Neutrophil (primary cell): Measurements from ENCODE around the gene ZSWIM6.

Experiments
- H3K27ac ChIP-seq: fragments of 200-600 bp; sonication (generic); 2 replicates; pipeline ENCODE4 v1.5.1; 2016; ENCODE audit warnings: mild to moderate bottlenecking, moderate library complexity
- H3K27me3 ChIP-seq: fragments of 200-600 bp; sonication (generic); 2 replicates; pipeline ENCODE4 v1.6.0; 2016; ENCODE audit warnings: mild to moderate bottlenecking
- H3K36me3 ChIP-seq: fragments of 200-600 bp; sonication (generic); 2 replicates; pipeline ENCODE4 v1.5.1; 2017
- H3K4me1 ChIP-seq, 2 experiments: fragments of 200-600 bp in 1 of 2; sonication (generic) in 1 of 2; 1 replicate in 1 of 2; 2 replicates in 1 of 2; pipeline versions ENCODE4 v1.5.1 to v1.6.1; 2013 to 2016; ENCODE audit warnings: low read depth in 1 of 2, low read length in 1 of 2, mild to moderate bottlenecking in 1 of 2, moderate library complexity in 1 of 2; ENCODE audit not compliant: control insufficient read depth in 1 of 2, insufficient read depth in 1 of 2
- H3K4me3 ChIP-seq, 2 experiments: fragments of 200-600 bp in 1 of 2; sonication (generic) in 1 of 2; 1 replicate in 1 of 2; 2 replicates in 1 of 2; pipeline ENCODE4 v1.5.1; 2013 to 2016; ENCODE audit warnings: low read depth in 1 of 2, low read length in 1 of 2, mild to moderate bottlenecking in 1 of 2, moderate library complexity in 1 of 2
- H3K9me3 ChIP-seq: fragments of 200-600 bp; sonication (generic); 2 replicates; pipeline ENCODE4 v1.5.1; 2016
- TF ChIP-seq, protein P1 (sequence below): fragments of 200-600 bp; sonication (generic); IDR thresholded peaks from 2 replicates; pipeline ENCODE4 v1.5.1; 2016; ENCODE audit warnings: antibody characterized with exemption

Gene ZSWIM6

DNA sequence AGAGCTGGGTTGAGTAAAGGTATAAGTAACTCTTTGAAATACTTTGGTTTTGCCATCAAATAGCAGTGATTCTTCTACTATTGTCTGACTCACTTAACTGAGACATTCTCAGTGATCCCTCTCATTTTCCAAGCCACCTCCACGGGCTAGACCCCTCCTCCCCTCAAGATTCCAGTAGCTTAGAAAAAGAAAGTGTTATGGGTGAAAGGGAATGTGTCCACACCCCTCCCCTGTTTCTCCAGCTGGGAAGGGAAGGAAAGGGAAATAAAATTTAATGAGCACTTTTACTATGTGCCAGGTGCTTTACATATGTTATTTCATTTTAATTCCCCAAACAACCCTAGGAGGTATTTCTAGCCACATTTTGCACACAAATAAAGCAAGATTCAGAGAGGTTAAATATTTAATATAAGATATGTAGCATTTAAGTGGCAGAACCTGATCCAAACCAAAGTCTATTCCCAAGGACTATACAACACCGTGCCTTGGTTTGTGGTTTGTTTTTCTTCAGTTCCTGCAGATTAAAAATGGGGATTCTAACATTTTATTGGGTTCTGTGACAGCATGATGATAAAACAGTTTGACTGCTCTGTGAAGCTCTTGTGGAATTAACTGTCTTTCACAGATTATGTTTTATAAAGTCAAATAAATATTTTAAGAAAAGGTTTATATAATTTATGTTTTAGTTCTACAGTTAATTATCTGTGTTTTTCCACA is 135.9 kb downstream of the ZSWIM6 start:
- no peak overlapping the region for H3K4me3 ChIP-seq
- no peaks in the 10 kb centered on the region for H3K36me3 ChIP-seq
- H3K27me3 ChIP-seq, result no peaks in the 10 kb centered on the region
- TF ChIP-seq, protein P1, sequence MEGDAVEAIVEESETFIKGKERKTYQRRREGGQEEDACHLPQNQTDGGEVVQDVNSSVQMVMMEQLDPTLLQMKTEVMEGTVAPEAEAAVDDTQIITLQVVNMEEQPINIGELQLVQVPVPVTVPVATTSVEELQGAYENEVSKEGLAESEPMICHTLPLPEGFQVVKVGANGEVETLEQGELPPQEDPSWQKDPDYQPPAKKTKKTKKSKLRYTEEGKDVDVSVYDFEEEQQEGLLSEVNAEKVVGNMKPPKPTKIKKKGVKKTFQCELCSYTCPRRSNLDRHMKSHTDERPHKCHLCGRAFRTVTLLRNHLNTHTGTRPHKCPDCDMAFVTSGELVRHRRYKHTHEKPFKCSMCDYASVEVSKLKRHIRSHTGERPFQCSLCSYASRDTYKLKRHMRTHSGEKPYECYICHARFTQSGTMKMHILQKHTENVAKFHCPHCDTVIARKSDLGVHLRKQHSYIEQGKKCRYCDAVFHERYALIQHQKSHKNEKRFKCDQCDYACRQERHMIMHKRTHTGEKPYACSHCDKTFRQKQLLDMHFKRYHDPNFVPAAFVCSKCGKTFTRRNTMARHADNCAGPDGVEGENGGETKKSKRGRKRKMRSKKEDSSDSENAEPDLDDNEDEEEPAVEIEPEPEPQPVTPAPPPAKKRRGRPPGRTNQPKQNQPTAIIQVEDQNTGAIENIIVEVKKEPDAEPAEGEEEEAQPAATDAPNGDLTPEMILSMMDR, result no peak
- H3K9me3 ChIP-seq, result no peaks in the 10 kb centered on the region
- H3K4me1 ChIP-seq, result peaks cover 11 to 27% of the 10 kb centered on the region in 2 experiments
- no peak overlapping the region for H3K27ac ChIP-seq

DNA sequence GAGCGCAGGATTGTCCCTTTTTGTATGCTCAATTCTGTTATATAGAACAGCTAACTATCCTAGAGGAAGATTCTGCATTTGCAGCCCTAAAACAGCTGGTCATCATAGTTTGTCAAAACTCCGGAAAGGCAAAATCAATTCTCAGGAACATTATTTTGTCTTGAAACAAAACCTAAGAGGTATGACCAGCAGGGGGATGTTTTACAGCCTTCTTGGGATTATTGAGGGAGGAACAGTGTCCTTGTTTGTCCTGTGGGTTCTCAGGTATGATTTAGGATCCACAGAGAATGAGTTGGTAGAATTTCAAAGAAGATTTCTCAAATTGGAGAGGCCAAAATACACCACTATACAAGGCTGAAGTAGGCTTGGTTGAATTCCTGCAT is 136.4 kb downstream of the ZSWIM6 start:
- Histone ChIP-seq H3K9me3 (no peaks in the 10 kb centered on the region), H3K27me3 (no peaks in the 10 kb centered on the region), H3K4me1 (peaks cover 11 to 27% of the 10 kb centered on the region in 2 experiments), H3K4me3 (no peak overlapping the region), H3K27ac (no peak overlapping the region), H3K36me3 (no peaks in the 10 kb centered on the region)
- TF ChIP-seq, protein P1, result no peak

DNA sequence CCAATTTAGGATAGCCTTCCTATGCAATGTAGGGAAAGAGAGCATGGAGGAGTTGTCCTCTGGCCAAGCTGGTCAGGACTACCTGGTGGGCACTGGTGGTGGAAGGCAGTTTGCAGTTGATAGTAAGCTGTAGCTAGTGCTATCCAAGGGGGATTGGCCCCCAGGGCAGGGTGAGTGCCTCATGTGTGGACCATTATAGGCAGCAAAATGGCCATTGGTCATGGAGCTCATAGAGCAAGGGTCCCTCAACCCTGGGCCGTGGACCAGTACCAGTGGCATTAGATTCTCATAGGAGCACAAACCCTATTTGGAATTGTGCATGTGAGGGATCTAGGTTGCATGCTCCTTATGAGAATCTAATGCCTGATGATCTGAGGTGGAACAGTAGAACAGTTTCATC is 139.3 kb downstream of the ZSWIM6 start:
- H3K4me1 ChIP-seq, result peaks cover 8 to 17% of the 10 kb centered on the region in 2 experiments
- H3K27ac ChIP-seq, result no peak overlapping the region
- no peaks in the 10 kb centered on the region for H3K36me3 ChIP-seq
- TF ChIP-seq, protein P1, result no peak
- H3K4me3 ChIP-seq, result no peak overlapping the region
- H3K27me3 ChIP-seq, result no peaks in the 10 kb centered on the region
- no peaks in the 10 kb centered on the region for H3K9me3 ChIP-seq

DNA sequence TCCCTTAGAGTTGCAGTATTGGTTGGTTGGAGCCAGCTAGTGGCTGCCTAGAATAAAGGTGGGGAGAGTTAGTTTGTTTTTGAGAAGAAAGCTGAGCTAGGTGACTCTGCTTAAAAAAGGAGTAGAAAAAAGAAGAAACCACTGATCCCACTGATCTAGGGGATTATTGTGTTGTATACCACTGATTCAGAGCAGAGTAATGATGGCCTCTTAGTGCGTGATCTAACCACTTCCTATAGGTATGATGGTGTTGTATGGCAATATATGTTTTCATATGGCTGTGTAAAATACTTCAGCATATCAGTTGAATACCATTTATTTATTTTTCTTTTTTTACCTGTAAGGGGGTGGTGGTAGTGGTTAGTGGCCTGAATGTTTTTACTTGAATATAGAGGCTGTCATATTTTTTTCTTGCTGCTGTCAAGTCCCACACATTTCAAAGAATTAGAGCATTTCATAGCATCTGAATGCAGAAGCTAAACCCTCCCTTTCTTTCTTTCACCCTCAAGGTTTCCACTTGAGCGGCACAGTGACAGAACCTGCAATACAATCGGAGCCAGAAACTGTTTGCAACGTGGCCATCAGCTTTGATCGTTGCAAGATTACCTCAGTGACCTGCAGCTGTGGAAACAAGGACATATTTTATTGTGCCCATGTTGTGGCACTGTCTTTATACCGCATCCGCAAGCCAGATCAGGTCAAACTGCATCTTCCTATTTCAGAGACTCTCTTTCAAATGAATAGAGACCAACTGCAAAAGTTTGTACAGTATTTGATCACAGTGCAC is 140.3 kb downstream of the ZSWIM6 start:
- TF ChIP-seq, protein P1, result no peak
- Histone ChIP-seq H3K9me3 (no peaks in the 10 kb centered on the region), H3K36me3 (no peaks in the 10 kb centered on the region), H3K4me1 (peaks cover 4 to 8% of the 10 kb centered on the region in 2 experiments), H3K27ac (no peak overlapping the region), H3K27me3 (no peaks in the 10 kb centered on the region), H3K4me3 (no peak overlapping the region)

DNA sequence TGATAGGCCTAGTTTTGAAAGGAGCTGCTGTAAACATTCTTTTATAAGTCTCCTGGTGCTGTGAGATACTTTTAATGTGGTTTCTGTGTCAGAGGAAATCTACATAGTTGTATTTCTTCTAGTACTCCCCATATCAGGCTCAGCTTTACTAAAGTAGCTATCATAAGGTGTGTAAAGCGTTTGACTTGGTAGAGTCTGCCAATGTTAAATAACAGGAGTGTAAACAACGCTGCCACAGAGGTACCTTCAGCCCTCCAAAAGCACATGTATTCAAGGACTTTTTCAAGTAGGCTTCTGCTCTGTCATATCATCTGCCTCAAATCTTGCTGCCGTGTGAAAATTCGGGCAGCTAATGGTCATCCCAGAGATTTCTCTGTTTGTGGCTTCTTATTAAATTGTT is 142.7 kb downstream of the ZSWIM6 start:
- no peak overlapping the region for H3K4me3 ChIP-seq

More for the DNA sequence above, 142.7 kb downstream of the ZSWIM6 start:
- TF ChIP-seq, protein P1, result no peak
- no peaks in the 10 kb centered on the region for H3K4me1 ChIP-seq
- H3K9me3 ChIP-seq, result no peaks in the 10 kb centered on the region
- H3K36me3 ChIP-seq, result no peaks in the 10 kb centered on the region
- H3K27me3 ChIP-seq, result no peaks in the 10 kb centered on the region
- H3K27ac ChIP-seq, result no peak overlapping the region
